Activated CD8-positive, alpha-beta T cell treated with anti-CD3 and anti-CD28 coated beads for 36 hours (primary cell): ENCODE results near the gene USP17L19. TPM values are rescaled to one million over a fixed set of nuclear protein-coding genes. Genes with fewer than 3 reads are reported as not detected.
"Not testable (repeated sequence)": the region's sequence is repeated elsewhere in the genome, so short reads cannot be mapped to it uniquely, and the experiment has no call there.

Experiments
- ATAC-seq: fragments of 200-7000 bp; cut with Tn5 transposase; one replicate; pipeline ENCODE4 v1.10.0; 2021; ENCODE audit warnings: mild to moderate bottlenecking, moderate library complexity
- CTCF ChIA-PET: fragments of 350-600 bp; sonication (Branson Sonifier 250); formaldehyde crosslinking; loops from one replicate; lab custom pipeline; 2021; ENCODE audit warnings: antibody characterized with exemption; lab: Charles Lee
- POLR2A ChIA-PET: fragments of 350-600 bp; sonication (Branson Sonifier 250); formaldehyde crosslinking; loops from one replicate; lab custom pipeline; 2021; ENCODE audit warnings: antibody characterized with exemption; lab: Charles Lee
- DNase-seq: peaks from one replicate; pipeline ENCODE4 v3.0.0-alpha.2; 2020
- H3K27ac Mint-ChIP-seq: one replicate; pipeline ENCODE4 v1.8.0; 2021; ENCODE audit warnings: mild to moderate bottlenecking, mixed read lengths
- H3K27me3 Mint-ChIP-seq: one replicate; pipeline ENCODE4 v1.8.0; 2021; ENCODE audit warnings: mixed read lengths
- H3K36me3 Mint-ChIP-seq: one replicate; pipeline ENCODE4 v1.8.0; 2021; ENCODE audit warnings: low read depth, mixed read lengths
- H3K4me1 Mint-ChIP-seq: one replicate; pipeline ENCODE4 v1.8.0; 2021; ENCODE audit warnings: low read depth, mixed read lengths
- H3K4me3 Mint-ChIP-seq: one replicate; pipeline ENCODE4 v1.8.0; 2021; ENCODE audit warnings: mild to moderate bottlenecking, moderate library complexity, mixed read lengths
- H3K9me3 Mint-ChIP-seq: one replicate; pipeline ENCODE4 v1.8.0; 2021; ENCODE audit warnings: mixed read lengths
- intact Hi-C: fragments of 100-400 bp; cut with micrococcal nuclease; formaldehyde crosslinking; loops from one replicate; pipeline ENCODE4 v1.10.0; 2022
- total RNA-seq, 2 experiments: library from RNA; stranded (reverse); gene quantifications; one replicate each; pipeline ENCODE4 v1.2.3, GENCODE V29; 2021

Gene USP17L19
- total RNA-seq, 2 experiments from 2014 or later = not detected

DNA sequence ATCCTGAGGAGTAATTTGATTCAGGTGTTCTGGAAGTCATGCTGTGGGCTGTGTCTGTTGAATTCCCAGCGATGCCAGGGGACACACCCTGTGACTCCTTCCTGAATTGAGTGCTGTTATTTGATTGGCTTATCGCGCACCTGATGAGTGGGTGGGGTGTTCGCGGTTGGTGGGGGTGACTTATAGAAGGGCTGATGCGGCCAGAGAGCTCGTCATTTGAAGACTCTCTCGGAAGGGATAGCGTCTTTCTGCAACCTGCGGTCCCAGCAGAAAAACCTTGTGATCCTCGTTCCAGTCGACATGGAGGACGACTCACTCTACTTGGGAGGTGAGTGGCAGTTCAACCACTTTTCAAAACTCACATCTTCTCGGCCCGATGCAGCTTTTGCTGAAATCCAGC is 4.6 kb downstream of the USP17L19 start, which contains the start of gene USP17L20:
Gene USP17L20 (plus strand): TSS at position 301 of the 400 bp plus-strand sequence. CDS start 0 bp downstream, at position 301.
- intact Hi-C loops, CTCF ChIA-PET: not testable (repeated sequence)

DNA sequence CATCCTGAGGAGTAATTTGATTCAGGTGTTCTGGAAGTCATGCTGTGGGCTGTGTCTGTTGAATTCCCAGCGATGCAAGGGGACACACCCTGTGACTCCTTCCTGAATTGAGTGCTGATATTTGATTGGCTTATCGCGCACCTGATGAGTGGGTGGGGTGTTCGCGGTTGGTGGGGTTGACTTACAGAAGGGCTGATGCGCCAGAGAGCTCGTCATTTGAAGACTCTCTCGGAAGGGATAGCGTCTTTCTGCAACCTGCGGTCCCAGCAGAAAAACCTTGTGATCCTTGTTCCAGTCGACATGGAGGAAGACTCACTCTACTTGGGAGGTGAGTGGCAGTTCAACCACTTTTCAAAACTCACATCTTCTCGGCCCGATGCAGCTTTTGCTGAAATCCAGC is 9.4 kb downstream of the USP17L19 start, which contains the start of gene USP17L21:
Gene USP17L21 (plus strand): TSS at position 301 of the 400 bp plus-strand sequence. CDS start 0 bp downstream, at position 301.
- H3K27ac Mint-ChIP-seq, POLR2A ChIA-PET, intact Hi-C loops, H3K27me3 Mint-ChIP-seq, H3K4me3 Mint-ChIP-seq, H3K36me3 Mint-ChIP-seq, H3K4me1 Mint-ChIP-seq, DNase-seq, ATAC-seq, CTCF ChIA-PET, H3K9me3 Mint-ChIP-seq: not testable (repeated sequence)

More for the DNA sequence above, 4.6 kb downstream of the USP17L19 start, which contains the start of gene USP17L20:
- H3K4me3 Mint-ChIP-seq, H3K27ac Mint-ChIP-seq, H3K9me3 Mint-ChIP-seq, ATAC-seq, POLR2A ChIA-PET, H3K36me3 Mint-ChIP-seq, H3K4me1 Mint-ChIP-seq, H3K27me3 Mint-ChIP-seq, DNase-seq: not testable (repeated sequence)

DNA sequence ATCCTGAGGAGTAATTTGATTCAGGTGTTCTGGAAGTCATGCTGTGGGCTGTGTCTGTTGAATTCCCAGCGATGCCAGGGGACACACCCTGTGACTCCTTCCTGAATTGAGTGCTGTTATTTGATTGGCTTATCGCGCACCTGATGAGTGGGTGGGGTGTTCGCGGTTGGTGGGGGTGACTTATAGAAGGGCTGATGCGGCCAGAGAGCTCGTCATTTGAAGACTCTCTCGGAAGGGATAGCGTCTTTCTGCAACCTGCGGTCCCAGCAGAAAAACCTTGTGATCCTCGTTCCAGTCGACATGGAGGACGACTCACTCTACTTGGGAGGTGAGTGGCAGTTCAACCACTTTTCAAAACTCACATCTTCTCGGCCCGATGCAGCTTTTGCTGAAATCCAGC is 14.1 kb downstream of the USP17L19 start, which contains the start of gene USP17L22:
Gene USP17L22 (plus strand): TSS at position 301 of the 400 bp plus-strand sequence. CDS start 0 bp downstream, at position 301.
- H3K27ac Mint-ChIP-seq, H3K4me3 Mint-ChIP-seq, H3K4me1 Mint-ChIP-seq, intact Hi-C loops, H3K9me3 Mint-ChIP-seq, H3K36me3 Mint-ChIP-seq, H3K27me3 Mint-ChIP-seq, ATAC-seq, POLR2A ChIA-PET, DNase-seq, CTCF ChIA-PET: not testable (repeated sequence)

DNA sequence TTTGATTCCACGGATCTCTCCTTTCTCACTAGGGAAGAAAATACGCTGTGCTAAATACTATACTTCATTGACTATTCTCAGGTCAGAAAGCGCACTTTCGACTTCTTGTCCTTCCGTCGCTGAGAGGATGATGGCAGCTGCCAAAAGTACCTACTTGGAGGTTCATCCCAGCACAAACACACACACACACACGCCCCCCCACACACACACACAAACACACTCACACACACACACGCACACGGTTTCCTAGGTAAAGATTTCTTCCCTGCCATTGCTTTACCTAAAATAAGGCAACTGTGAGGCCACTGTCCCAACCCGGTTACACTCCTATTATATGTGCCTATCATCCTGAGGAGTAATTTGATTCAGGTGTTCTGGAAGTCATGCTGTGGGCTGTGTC is 18.5 kb downstream of the USP17L19 start:
- H3K36me3 Mint-ChIP-seq, CTCF ChIA-PET, H3K4me1 Mint-ChIP-seq, POLR2A ChIA-PET, H3K4me3 Mint-ChIP-seq, intact Hi-C loops, H3K27me3 Mint-ChIP-seq, ATAC-seq, H3K9me3 Mint-ChIP-seq, H3K27ac Mint-ChIP-seq: not testable (repeated sequence)
- DNase-seq = peak; percentile 1

Other genes starting within 250 kb of the USP17L19 start
- gene FAM90A26, start 83.0 kb upstream of the USP17L19 start, total RNA-seq = not detected
- gene USP17L10, start 42.7 kb upstream of the USP17L19 start, total RNA-seq = not detected
- not detected for gene USP17L11, start 38.0 kb upstream of the USP17L19 start, total RNA-seq
- gene USP17L12, start 33.2 kb upstream of the USP17L19 start, total RNA-seq = not detected
- gene USP17L13, start 28.5 kb upstream of the USP17L19 start, total RNA-seq = not detected
- not detected for gene USP17L15, start 19.0 kb upstream of the USP17L19 start, total RNA-seq
- gene USP17L17, start 9.5 kb upstream of the USP17L19 start, total RNA-seq = not detected
- not detected for gene USP17L18, start 4.7 kb upstream of the USP17L19 start, total RNA-seq
- not detected for gene USP17L20, start 4.7 kb downstream of the USP17L19 start, total RNA-seq
- gene USP17L21, start 9.5 kb downstream of the USP17L19 start, total RNA-seq = not detected
- gene USP17L22, start 14.2 kb downstream of the USP17L19 start, total RNA-seq = not detected
- not detected for gene USP17L24, start 71.8 kb downstream of the USP17L19 start, total RNA-seq
- not detected for gene USP17L25, start 76.5 kb downstream of the USP17L19 start, total RNA-seq
- not detected for gene USP17L26, start 81.3 kb downstream of the USP17L19 start, total RNA-seq
- gene USP17L5, start 86.0 kb downstream of the USP17L19 start, total RNA-seq = not detected
- gene USP17L27, start 90.8 kb downstream of the USP17L19 start, total RNA-seq = not detected
- gene USP17L28, start 95.5 kb downstream of the USP17L19 start, total RNA-seq = not detected
- gene USP17L29, start 100.3 kb downstream of the USP17L19 start, total RNA-seq = not detected
- not detected for gene USP17L30, start 109.8 kb downstream of the USP17L19 start, total RNA-seq
- gene DEFB131A, start 191.0 kb downstream of the USP17L19 start, total RNA-seq = not detected